GM15510 (cell line): ENCODE measurements around the gene RALGAPA1.

ENCODE experiments used
- POLR2A ChIP-seq: IDR thresholded peaks from 3 replicates; pipeline ENCODE4 v1.6.1; 2011; ENCODE audit warnings: borderline replicate concordance; ENCODE audit not compliant: insufficient read length; ENCODE audit errors: extremely low read depth

RALGAPA1 gene

DNA sequence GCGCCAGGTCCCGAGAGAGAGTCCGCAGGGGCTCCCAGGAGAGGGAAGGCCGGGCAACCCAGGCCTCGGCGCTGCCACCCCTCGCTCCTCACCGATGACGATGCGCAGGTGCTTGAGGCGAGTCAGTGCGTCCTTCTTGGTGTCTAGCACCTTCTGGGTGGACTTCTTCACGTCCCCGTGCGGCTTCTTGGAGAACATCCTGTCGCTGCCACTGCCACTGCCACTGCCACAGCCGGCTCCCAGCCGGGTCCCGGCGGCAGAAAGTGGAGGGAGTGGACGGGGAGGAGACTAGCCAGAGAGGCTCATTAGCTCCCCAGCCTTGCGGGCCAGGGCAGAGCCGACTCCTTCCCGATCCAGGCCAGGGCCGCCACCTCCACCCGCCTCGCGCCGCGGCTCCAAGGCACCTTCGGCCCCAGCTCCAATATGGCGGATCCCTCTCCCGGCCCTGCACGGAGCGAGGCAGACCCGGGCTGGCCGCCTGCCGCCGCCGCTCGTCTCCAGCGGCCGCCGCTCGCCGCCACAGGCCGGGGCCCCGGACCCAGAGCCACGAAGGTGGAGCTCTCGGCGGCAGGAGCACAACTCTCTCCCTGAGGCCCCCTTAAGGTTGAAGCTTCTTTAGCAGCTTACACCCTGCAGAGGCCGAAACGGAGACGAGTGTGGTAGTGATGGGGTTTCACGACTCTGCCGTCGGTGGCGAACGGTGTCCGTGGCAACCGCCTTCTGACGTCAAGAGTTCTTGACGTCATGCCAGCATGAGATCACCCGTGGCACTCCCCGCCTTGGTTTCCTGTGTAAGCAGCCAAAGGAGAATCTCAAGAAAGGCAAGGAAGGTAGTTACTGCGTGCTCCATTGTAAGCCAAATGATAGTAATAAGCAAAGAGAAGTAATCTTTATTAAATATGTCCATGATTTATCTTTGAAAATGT, at the start of gene RALGAPA1:
RALGAPA1 (minus strand) TSS at position 658 of the 926 bp plus-strand sequence; CDS start at position 198, 460 bp downstream.
- TF ChIP-seq POLR2A: peak; percentile 80

DNA sequence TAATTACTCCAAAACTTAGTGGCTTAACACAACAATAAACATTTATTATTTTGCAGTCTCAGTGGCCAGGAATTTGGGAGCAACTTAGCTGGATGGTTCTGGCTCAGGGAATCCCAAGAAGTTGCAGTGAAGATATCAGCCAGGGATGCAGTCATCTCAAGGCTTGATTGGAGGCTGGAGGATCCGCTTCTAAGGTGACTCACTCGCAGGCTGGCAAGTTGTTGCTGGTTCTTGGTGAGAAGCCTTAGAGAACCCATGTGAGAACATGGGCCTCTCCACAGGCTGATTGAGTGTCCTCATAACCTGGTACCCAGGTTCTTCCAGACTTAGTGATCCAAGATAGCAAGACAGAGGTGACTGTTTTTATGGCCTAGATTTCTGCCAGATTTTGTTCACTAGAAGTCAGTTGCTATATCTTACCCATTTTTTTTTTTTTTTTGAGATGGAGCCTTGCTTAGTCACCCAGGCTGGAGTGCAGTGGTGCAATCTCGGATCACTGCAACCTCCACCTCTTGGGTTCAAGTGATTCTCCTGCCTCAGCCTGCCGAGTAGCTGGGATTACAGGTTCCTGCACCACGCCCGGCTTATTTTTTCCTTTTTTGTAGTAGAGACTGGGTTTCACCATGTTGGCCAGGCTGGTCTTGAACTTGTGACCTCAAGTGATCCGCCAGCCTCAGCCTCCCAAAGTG, 49.6 kb upstream of the RALGAPA1 start:
- TF ChIP-seq POLR2A: no peak

DNA sequence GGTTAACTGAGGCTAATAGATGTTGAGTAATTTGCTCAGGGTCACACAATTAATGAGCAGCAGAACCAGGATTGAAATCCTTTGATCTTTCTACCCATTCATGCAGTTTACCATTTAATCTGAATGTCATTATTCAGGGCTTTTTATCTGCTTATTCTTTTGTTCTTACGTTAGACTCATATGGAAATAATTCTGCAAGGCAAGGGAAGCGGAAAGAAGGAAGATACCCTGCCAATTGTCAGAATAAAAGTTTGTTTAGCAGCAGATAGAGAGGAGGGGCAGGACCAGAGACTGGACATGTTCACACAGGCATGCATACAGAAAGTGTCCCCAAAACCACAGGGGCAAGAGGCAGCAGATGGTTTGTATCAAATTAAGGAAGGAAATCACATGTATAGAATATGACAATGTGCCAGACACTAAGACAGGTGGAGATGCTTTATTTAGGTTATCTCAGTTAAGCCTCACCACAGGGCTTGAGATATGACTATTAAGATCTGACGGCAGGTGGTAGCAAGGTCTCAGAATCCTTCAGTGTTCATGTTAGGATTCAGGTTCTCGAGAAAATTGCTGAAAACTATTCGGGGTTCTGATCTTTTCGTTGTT, 46.9 kb upstream of the RALGAPA1 start:
- TF ChIP-seq POLR2A: no peak

DNA sequence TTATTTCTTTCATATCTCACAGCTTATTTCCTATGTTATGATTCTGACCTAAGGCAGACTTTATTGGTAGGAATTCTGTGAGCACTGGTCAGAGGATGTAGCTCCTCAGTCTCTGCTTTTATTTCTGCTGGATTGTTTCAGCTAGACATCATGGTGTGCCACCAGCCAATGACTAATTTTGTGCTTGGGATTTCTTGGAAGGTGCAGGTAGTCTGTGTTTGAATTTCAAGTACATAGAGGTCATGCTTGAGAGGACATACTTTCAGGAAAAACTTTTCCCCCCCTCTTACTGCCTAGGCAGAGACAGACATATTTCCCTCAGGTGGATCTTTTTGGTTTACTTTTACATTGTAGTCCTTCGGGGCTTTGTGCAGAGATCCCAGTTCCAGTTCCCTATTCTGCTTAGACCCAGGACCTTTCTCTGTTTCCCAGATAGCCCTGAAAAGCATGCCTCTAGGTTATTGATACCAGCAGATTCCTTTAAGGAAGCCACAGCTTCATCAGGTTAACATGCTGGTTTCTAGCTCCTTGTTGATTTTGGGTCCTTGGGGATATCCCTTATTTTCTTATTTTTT, 45.7 kb upstream of the RALGAPA1 start:
- TF ChIP-seq POLR2A: no peak

DNA sequence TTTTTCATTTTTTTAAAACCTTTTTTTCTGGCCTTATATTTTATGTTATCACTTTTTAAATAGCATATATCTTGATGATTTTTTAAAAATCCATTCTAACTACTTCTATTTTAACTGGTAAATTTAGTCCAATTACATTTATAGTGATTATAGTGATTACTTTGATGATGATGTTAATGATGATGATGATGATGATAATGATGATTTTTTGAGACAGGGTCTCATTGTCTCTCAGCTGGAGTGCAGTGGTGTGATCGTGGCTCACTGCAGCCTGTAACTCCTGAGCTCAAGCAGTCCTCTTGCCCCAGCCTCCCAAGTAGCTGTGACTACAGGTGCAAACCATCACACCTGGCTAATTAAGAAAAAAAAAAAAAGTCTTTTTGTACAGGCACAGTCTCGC, 44.1 kb upstream of the RALGAPA1 start:
- TF ChIP-seq POLR2A: no peak

DNA sequence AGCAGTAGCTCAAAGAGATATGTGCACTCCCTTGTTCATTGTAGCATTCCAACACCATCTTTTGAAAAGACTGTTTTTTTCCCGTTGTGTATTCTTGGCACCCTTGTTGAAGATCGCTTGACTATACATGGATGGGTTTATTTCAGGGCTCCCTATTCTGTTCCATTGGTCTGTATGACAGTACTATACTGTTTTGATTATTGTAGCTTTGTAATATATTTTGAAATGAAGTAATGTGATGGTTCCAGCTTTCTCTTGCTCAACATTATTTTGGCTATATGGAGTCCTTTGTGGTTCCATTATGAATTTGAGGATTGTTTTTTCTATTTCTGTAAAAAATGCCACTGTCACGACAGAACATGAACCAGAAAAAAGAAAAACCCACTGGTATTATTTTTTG, 42.7 kb upstream of the RALGAPA1 start:
- TF ChIP-seq POLR2A: no peak

DNA sequence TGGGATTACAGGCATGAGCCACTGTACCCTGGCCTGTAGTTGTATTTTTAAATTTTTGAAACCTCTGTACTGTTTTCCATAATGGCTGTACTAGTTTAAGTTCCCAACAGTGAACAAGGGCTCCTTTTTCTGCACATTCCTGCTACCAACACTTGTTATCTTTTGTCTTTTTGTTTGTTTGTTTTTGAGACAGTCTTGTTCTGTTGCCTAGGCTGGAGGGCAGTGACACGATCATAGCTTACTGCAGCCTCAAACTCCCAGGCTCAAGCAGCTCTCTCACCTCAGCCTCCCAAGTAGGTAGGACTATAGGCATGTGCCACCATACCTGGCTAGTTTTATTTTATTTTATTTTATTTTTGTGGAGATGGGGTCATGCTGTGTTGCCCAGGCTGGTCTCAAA, 40.0 kb upstream of the RALGAPA1 start:
- no peak for TF ChIP-seq POLR2A

DNA sequence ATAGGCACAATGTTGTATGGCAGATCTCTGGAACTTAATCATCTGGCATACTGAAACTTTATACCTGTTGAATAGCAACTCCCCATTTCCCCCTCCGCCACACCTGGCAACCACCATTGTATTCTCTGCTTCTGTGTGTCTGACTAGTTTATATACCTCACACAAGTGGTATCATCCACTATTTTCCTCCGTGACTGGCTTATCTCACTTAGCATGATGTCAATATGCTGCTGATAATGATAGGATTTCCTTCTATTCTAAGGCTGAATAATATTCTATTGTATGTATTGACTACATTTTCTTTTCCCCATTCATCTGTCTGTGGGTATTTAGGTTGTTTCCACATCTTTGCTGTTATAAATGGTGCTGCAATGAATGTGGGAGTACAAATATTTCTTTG, 38.5 kb upstream of the RALGAPA1 start:
- no peak for TF ChIP-seq POLR2A

GRCh38 chr14:35844494-35844893, 35.4 kb upstream of the RALGAPA1 start:
- TF ChIP-seq POLR2A: no peak

DNA sequence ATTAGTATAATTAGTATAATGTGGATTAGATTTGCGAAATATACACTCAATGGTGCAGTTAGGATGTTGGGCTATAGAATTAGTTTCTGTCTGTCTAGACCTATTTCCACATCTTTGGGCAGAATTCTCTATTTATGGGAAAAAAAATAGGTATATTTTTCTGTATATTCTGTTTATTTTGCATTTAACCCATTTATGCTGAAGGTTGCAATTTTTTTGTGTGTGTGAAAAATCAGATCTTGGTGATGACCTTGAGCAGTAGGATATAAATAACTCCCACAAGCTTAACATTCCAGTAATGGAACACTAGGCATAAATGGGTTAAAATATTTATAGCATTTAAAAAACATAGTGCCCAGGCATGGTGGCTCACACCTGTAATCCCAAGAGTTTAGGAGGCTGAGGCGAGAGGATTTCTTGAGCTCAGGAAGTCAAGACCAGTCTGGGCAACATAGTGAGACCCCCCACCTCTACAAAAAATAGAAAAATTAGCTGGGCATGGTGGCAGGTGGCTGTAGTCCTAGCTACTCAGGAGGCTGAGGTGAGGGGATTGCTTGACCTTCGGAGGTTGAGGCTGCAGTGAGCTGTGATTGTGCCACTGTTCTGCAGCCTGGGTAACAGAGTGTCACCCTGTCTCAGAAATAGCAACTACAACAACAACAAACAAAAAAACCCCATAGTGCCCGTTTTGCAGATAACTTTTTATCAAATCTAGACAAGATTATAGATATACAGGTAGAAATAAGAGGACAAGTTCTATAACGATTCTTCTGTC, 26.3 kb upstream of the RALGAPA1 start:
- TF ChIP-seq POLR2A: no peak

GRCh38 chr14:35829449-35829848, 20.4 kb upstream of the RALGAPA1 start:
- no peak for TF ChIP-seq POLR2A

- TF ChIP-seq POLR2A: no peak
These were observed 18.8 kb upstream of the RALGAPA1 start for GRCh38 chr14:35827678-35828472.

GRCh38 chr14:35826952-35827416, 17.9 kb upstream of the RALGAPA1 start:
- TF ChIP-seq POLR2A: no peak
